ENCODE data around the gene LRRC3B.

Gene LRRC3B

DNA sequence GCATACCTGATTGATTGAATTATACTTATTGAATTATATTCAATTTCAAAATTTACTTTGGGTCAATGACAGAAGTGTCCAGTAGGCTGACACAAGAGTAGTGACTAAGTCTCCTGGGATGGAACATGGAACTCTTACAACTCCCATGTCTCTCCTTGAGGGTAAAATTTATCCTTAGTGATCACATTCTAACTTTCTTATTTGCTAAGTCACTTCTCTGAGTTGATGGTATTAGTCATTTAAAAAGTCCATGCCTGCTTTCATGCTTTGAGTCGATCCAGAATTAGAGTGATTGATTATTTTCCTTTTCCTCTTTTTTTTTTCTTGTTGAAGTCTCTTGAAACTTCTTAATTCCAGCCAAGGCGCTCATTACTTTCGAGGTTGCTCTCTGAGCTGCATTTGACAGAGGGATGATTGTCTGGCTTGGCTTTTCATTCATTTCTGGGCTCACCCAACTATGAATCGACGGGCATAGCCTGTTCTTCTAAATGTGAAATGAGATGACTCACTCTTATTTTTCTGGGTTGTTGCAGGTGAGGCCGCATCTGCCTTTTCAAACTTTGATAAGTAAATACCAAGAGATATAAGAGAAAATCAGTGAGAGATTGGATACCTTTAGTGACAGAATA, 34.9 kb downstream of the LRRC3B start:
- no peaks in the 10 kb centered on the region for H3K9me3 ChIP-seq (ENCODE audit: insufficient read depth, low read depth, low read length)
- 92% methylated on average over 6 of the region's 6 CpGs for WGBS
- no peak overlapping the region for H3K27ac ChIP-seq (ENCODE audit: low read depth, low read length)
- H3K4me3 ChIP-seq (ENCODE audit: low read length) = no peak overlapping the region
- H3K4me1 ChIP-seq (ENCODE audit: insufficient read depth, low read length) = peaks cover 13% of the 10 kb centered on the region
- H3K27me3 ChIP-seq (ENCODE audit: insufficient read depth, low read length) = no peaks in the 10 kb centered on the region
- H3K36me3 ChIP-seq (ENCODE audit: insufficient read depth, low read length) = no peaks in the 10 kb centered on the region
- no peak overlapping the region for H3K9ac ChIP-seq (ENCODE audit: low read depth, low read length)

DNA sequence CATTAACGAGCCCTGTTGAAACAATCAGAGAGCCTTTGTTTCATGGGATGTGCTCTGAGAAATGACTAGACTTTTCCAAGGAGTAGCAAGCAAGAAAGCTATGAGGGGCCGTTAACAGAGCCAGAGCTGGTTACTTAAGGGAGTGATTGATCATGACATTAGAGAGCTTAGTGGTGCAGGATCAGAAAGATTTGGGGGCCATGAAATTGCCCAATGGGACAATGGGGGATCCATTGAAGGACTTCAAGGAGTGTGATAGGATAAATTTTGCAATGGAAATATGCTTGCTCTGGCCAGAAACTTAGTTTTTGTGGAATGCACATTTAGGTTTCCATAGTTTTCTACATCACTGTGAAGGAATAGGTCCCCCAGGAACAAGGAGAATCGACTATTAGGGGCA, 45.6 kb downstream of the LRRC3B start:
- Histone ChIP-seq H3K27me3 (ENCODE audit: insufficient read depth, low read length) (no peaks in the 10 kb centered on the region), H3K9ac (ENCODE audit: low read depth, low read length) (no peak overlapping the region)
- 94% methylated on average over 3 of the region's 3 CpGs for WGBS

DNA sequence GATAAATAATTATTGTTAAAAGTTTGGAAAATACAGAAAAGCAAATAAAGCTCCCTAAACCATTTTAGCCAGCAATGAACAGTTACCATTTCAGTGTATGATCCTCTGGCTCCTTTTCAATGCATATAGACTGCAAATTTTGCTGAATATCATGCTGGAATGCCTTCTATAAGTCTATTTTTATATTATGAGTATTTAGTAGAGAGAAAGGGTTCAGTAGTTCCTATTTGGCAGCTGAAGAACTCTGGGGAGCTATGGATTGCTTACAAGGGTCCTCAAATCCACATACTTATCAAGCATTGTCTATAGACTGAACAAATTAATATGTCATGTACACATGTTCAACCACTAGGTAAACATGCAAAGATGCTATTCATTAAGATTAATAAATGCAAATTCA, 46.1 kb downstream of the LRRC3B start:
- H3K9me3 ChIP-seq (ENCODE audit: insufficient read depth, low read depth, low read length) = no peaks in the 10 kb centered on the region
- no peak overlapping the region for H3K27ac ChIP-seq (ENCODE audit: low read depth, low read length)
- no peaks in the 10 kb centered on the region for H3K27me3 ChIP-seq (ENCODE audit: insufficient read depth, low read length)
- H3K4me1 ChIP-seq (ENCODE audit: insufficient read depth, low read length) = no peaks in the 10 kb centered on the region
- H3K4me3 ChIP-seq (ENCODE audit: low read length) = no peak overlapping the region
- no peaks in the 10 kb centered on the region for H3K36me3 ChIP-seq (ENCODE audit: insufficient read depth, low read length)
- H3K9ac ChIP-seq (ENCODE audit: low read depth, low read length) = no peak overlapping the region

More for the DNA sequence above, 45.6 kb downstream of the LRRC3B start:
- Histone ChIP-seq H3K9me3 (ENCODE audit: insufficient read depth, low read depth, low read length) (no peaks in the 10 kb centered on the region), H3K36me3 (ENCODE audit: insufficient read depth, low read length) (no peaks in the 10 kb centered on the region), H3K27ac (ENCODE audit: low read depth, low read length) (no peak overlapping the region), H3K4me1 (ENCODE audit: insufficient read depth, low read length) (no peaks in the 10 kb centered on the region), H3K4me3 (ENCODE audit: low read length) (no peak overlapping the region)

DNA sequence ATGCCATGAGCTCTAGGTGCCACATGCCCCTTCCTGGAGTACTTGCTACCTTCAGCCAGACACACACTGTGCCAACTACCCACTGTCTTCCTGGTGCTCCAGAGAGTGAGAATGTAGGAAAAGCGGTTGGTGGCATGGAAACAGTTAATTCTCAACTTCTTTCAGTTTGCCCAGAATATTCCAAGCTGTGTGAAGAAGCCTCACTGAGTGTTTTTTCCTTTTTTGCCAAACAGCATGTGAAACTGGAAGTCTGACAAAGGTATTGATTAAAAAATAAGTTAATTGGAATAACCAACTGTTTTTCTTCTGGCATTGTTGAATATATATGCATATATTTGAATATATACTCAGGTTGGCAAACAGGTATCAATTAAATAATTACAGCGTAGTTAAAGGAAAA, 52.8 kb downstream of the LRRC3B start:
- H3K27ac ChIP-seq (ENCODE audit: low read depth, low read length) = no peak overlapping the region
- H3K9me3 ChIP-seq (ENCODE audit: insufficient read depth, low read depth, low read length) = no peaks in the 10 kb centered on the region

DNA sequence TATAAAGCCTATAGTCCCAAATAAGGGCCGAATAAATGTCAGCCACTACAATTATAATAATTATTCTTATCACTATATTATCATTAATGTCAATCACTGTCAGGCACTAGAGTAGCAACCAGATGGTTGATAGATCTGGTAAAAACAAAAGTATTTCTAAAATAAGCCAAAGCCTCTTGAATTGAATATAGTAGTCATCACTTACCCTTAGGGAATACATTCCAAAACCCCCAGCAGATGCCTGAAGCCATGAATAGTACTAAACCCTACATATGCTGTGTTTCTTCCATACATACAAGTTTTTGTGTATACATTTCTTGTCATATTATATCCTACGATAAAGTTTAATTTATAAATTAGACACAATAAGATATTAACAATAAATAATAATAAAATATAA, 59.1 kb downstream of the LRRC3B start:
- Histone ChIP-seq H3K4me3 (ENCODE audit: low read length) (no peak overlapping the region), H3K27me3 (ENCODE audit: insufficient read depth, low read length) (no peaks in the 10 kb centered on the region), H3K27ac (ENCODE audit: low read depth, low read length) (no peak overlapping the region), H3K9ac (ENCODE audit: low read depth, low read length) (no peak overlapping the region), H3K4me1 (ENCODE audit: insufficient read depth, low read length) (peaks cover 4% of the 10 kb centered on the region; the same call in 1 of the 2 replicates), H3K9me3 (ENCODE audit: insufficient read depth, low read depth, low read length) (no peaks in the 10 kb centered on the region), H3K36me3 (ENCODE audit: insufficient read depth, low read length) (no peaks in the 10 kb centered on the region)
- no CpG with 5 or more reads among the region's 2 CpGs for WGBS

More for the DNA sequence above, 52.8 kb downstream of the LRRC3B start:
- 100% methylated on average over 2 of the region's 2 CpGs for WGBS
- Histone ChIP-seq H3K4me3 (ENCODE audit: low read length) (no peak overlapping the region), H3K9ac (ENCODE audit: low read depth, low read length) (no peak overlapping the region), H3K4me1 (ENCODE audit: insufficient read depth, low read length) (no peaks in the 10 kb centered on the region), H3K27me3 (ENCODE audit: insufficient read depth, low read length) (no peaks in the 10 kb centered on the region), H3K36me3 (ENCODE audit: insufficient read depth, low read length) (no peaks in the 10 kb centered on the region)

DNA sequence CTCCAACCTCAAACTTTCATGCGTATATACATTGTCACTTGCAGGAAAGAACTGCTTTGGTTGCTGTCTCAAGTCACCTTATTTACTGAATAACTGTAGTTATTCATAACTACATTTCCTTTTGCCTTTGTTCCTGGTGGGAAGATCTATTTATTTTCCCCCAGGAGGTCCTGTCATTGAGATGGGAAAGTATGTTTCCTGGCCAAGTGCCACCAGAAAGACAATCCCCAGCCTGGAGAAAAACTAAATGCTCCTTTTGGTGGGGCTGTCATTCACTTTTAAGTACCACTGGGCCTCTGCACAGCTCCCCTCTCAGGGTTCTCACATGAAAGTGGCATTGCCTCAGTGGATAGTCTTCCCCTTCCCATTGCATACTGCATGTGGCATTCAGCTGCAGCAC, 59.8 kb downstream of the LRRC3B start:
- Histone ChIP-seq H3K36me3 (ENCODE audit: insufficient read depth, low read length) (no peaks in the 10 kb centered on the region), H3K27ac (ENCODE audit: low read depth, low read length) (no peak overlapping the region), H3K4me1 (ENCODE audit: insufficient read depth, low read length) (peaks cover 4% of the 10 kb centered on the region; the same call in 1 of the 2 replicates), H3K27me3 (ENCODE audit: insufficient read depth, low read length) (no peaks in the 10 kb centered on the region), H3K9me3 (ENCODE audit: insufficient read depth, low read depth, low read length) (no peaks in the 10 kb centered on the region), H3K9ac (ENCODE audit: low read depth, low read length) (no peak overlapping the region), H3K4me3 (ENCODE audit: low read length) (no peak overlapping the region)
- WGBS = 96% methylated on average over 1 of the region's 1 CpG

DNA sequence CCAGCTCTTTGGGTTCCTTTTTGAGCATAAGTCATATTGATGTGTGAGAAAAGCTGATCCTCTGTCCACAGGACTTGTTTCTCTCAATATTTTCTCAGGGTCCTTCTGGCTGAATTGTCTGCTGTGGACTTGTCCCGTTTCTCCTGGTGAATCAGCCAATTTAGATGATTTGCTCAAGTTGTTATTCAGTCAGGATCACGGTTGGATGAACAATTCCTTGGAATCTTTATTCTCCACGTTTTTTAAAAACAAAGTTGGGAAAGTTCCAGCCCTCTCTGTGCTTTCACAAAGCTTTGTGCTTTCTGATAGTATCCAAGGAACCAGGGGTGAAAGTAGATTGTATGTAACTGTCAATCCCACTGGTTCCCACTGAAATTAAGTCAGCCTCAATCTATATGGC, 61.3 kb downstream of the LRRC3B start:
- H3K9me3 ChIP-seq (ENCODE audit: insufficient read depth, low read depth, low read length) = no peaks in the 10 kb centered on the region
- H3K27ac ChIP-seq (ENCODE audit: low read depth, low read length) = no peak overlapping the region
- H3K27me3 ChIP-seq (ENCODE audit: insufficient read depth, low read length) = no peaks in the 10 kb centered on the region
- no peaks in the 10 kb centered on the region for H3K36me3 ChIP-seq (ENCODE audit: insufficient read depth, low read length)
- no peak overlapping the region for H3K4me3 ChIP-seq (ENCODE audit: low read length)
- WGBS = 86% methylated on average over 3 of the region's 3 CpGs
- peaks cover 4% of the 10 kb centered on the region; the same call in 1 of the 2 replicates for H3K4me1 ChIP-seq (ENCODE audit: insufficient read depth, low read length)
- no peak overlapping the region for H3K9ac ChIP-seq (ENCODE audit: low read depth, low read length)

DNA sequence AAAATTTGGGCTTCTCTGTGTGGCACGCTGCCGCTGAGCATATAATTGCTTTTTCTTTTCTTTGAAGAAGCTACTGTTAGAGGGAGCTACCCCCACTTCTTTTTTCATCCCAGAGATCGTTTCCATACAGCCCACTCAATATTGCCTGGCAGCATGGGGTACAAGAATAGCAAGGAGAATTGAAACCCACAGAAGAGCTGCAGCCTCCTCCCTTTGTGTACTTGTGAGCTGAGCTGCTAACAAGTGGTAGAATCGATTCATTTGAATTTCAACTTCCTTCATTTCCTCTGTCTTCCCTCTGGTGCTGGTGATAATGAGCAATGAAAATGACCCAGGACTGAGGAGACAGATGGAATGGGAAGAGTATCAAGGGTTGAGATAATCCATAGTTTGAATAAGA, 64.9 kb downstream of the LRRC3B start:
- Histone ChIP-seq H3K4me3 (ENCODE audit: low read length) (no peak overlapping the region), H3K27ac (ENCODE audit: low read depth, low read length) (no peak overlapping the region), H3K36me3 (ENCODE audit: insufficient read depth, low read length) (no peaks in the 10 kb centered on the region), H3K9me3 (ENCODE audit: insufficient read depth, low read depth, low read length) (no peaks in the 10 kb centered on the region), H3K27me3 (ENCODE audit: insufficient read depth, low read length) (no peaks in the 10 kb centered on the region), H3K4me1 (ENCODE audit: insufficient read depth, low read length) (no peaks in the 10 kb centered on the region), H3K9ac (ENCODE audit: low read depth, low read length) (no peak overlapping the region)
- WGBS = no CpG with 5 or more reads among the region's 4 CpGs

DNA sequence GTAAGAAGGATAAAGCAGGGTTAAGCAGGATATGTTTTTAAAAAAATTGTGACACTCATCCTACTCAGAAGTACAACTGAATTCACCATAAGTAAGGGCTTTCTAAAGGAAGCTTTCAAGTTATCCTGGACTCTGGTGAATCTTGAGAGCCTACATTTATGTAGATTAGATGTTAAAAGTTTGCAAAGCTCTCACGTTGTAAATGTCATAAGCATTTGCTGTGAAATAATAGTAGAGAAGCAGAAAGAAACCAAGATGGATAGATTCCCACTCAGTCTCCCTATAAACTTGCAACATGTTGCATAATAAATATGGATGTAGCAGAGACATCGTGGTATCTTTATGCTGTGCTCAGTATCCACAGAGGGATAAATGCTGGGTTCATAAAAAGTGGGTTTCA, 77.0 kb downstream of the LRRC3B start:
- Histone ChIP-seq H3K36me3 (ENCODE audit: insufficient read depth, low read length) (no peaks in the 10 kb centered on the region), H3K27me3 (ENCODE audit: insufficient read depth, low read length) (no peaks in the 10 kb centered on the region), H3K27ac (ENCODE audit: low read depth, low read length) (no peak overlapping the region), H3K9me3 (ENCODE audit: insufficient read depth, low read depth, low read length) (no peaks in the 10 kb centered on the region), H3K9ac (ENCODE audit: low read depth, low read length) (no peak overlapping the region), H3K4me3 (ENCODE audit: low read length) (no peak overlapping the region), H3K4me1 (ENCODE audit: insufficient read depth, low read length) (no peaks in the 10 kb centered on the region)
- WGBS = 81% methylated on average over 2 of the region's 2 CpGs

DNA sequence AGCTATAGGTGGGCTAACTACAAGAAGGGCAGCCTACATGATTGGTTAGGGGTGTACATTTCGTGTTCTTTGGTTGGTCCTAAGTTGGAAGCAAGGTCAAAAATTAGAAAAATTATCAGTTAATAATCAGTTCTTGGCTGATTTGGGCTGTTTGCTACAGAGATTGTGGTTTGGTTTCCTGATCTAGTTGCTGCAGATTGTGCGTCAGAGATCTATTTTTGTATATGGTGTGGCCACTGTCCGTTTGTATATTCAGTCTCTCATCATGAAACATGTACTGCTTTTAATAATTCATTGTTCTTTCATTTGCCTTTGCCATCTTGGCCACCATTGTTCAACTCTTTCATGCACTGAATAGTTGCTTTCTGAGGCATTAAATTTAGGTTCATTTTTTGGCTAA, 80.9 kb downstream of the LRRC3B start:
- Histone ChIP-seq H3K36me3 (ENCODE audit: insufficient read depth, low read length) (no peaks in the 10 kb centered on the region), H3K27me3 (ENCODE audit: insufficient read depth, low read length) (no peaks in the 10 kb centered on the region), H3K9ac (ENCODE audit: low read depth, low read length) (no peak overlapping the region), H3K9me3 (ENCODE audit: insufficient read depth, low read depth, low read length) (no peaks in the 10 kb centered on the region), H3K4me1 (ENCODE audit: insufficient read depth, low read length) (no peaks in the 10 kb centered on the region), H3K4me3 (ENCODE audit: low read length) (no peak overlapping the region), H3K27ac (ENCODE audit: low read depth, low read length) (no peak overlapping the region)
- WGBS = 91% methylated on average over 3 of the region's 3 CpGs

DNA sequence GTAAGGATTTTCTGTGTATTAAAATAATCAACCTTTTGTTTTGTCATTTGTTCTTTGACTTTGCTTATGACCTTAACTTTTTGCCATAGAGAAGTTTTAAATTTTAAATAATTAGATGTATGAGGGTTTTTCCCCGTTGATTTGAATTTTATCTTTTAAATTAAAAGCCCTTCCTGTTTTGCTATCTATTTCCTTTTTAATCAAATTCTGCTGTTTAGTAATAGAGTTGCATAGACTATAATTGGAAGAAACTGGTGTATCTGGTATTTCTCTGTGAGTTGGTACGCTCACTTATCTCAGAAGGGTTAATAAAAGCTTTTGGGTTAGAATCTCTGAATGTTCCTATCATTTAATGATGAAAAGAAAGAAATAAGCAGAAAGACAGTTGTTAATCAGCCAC, 82.2 kb downstream of the LRRC3B start:
- WGBS = 97% methylated on average over 1 of the region's 2 CpGs
- H3K36me3 ChIP-seq (ENCODE audit: insufficient read depth, low read length) = no peaks in the 10 kb centered on the region
- H3K4me3 ChIP-seq (ENCODE audit: low read length) = no peak overlapping the region

DNA sequence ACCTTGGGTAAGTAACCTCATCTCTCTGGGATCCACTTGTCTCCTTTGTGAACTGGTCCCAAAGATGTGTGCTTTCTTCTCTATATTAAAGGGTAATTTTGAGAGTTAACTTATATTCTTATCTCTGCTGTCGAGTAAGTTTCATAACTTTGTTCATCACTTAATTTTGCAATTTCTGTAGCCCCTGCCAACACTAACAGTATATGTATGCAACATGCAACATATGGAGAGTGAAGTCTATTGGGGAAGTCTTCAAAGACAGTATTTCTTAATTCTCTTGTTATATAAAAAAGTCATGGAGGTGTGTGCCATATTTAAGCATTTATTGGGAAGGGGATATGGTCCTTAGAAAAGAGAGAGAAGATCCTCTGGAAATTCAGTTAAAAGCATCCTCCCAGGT, 85.9 kb downstream of the LRRC3B start:
- no peak overlapping the region for H3K9ac ChIP-seq (ENCODE audit: low read depth, low read length)
- H3K27ac ChIP-seq (ENCODE audit: low read depth, low read length) = no peak overlapping the region
- no CpG with 5 or more reads among the region's 1 CpG for WGBS
- no peaks in the 10 kb centered on the region for H3K9me3 ChIP-seq (ENCODE audit: insufficient read depth, low read depth, low read length)
- H3K4me1 ChIP-seq (ENCODE audit: insufficient read depth, low read length) = no peaks in the 10 kb centered on the region
- no peaks in the 10 kb centered on the region for H3K27me3 ChIP-seq (ENCODE audit: insufficient read depth, low read length)
- H3K36me3 ChIP-seq (ENCODE audit: insufficient read depth, low read length) = no peaks in the 10 kb centered on the region
- H3K4me3 ChIP-seq (ENCODE audit: low read length) = no peak overlapping the region

More for the DNA sequence above, 82.2 kb downstream of the LRRC3B start:
- no peak overlapping the region for H3K9ac ChIP-seq (ENCODE audit: low read depth, low read length)
- H3K27ac ChIP-seq (ENCODE audit: low read depth, low read length) = no peak overlapping the region
- no peaks in the 10 kb centered on the region for H3K9me3 ChIP-seq (ENCODE audit: insufficient read depth, low read depth, low read length)
- H3K4me1 ChIP-seq (ENCODE audit: insufficient read depth, low read length) = no peaks in the 10 kb centered on the region
- H3K27me3 ChIP-seq (ENCODE audit: insufficient read depth, low read length) = no peaks in the 10 kb centered on the region
